G401.6 (cell line): ENCODE data around the gene SMYD3.

Experiments used
- FAIRE-seq: peaks from 2 replicates; lab custom pipeline; 2012; peaks lifted over from hg19 to GRCh38; lab: Jason Lieb, UNC

Gene SMYD3

GRCh38 chr1:246146804-246147523, 360.1 kb downstream of the SMYD3 start:
- no peak for FAIRE-seq

GRCh38 chr1:246145900-246146299, 361.2 kb downstream of the SMYD3 start:
- FAIRE-seq = no peak

GRCh38 chr1:246144931-246145330, 362.1 kb downstream of the SMYD3 start:
- no peak for FAIRE-seq

GRCh38 chr1:246142320-246142893, 364.7 kb downstream of the SMYD3 start:
- FAIRE-seq = no peak

GRCh38 chr1:246141306-246141705, 365.8 kb downstream of the SMYD3 start:
- FAIRE-seq = no peak

- FAIRE-seq = no peak
Observed at GRCh38 chr1:246139745-246140182, 367.3 kb downstream of the SMYD3 start.

- FAIRE-seq = no peak
Observed at GRCh38 chr1:246138781-246139180, 368.3 kb downstream of the SMYD3 start.

- no peak for FAIRE-seq
Observed at GRCh38 chr1:246136477-246136876, 370.6 kb downstream of the SMYD3 start.

- no peak for FAIRE-seq
Observed at GRCh38 chr1:246134789-246135188, 372.3 kb downstream of the SMYD3 start.

GRCh38 chr1:246131095-246131494, 376.0 kb downstream of the SMYD3 start:
- no peak for FAIRE-seq

GRCh38 chr1:246128494-246129069, 378.5 kb downstream of the SMYD3 start:
- FAIRE-seq = no peak

- peak; percentile 31 for FAIRE-seq
Observed at GRCh38 chr1:246126580-246126979, 380.5 kb downstream of the SMYD3 start.

- FAIRE-seq = no peak
Observed at GRCh38 chr1:246122071-246122470, 385.0 kb downstream of the SMYD3 start.

- FAIRE-seq = no peak
Observed at GRCh38 chr1:246121533-246121932, 385.5 kb downstream of the SMYD3 start.

- FAIRE-seq = peak; percentile 49
Observed at GRCh38 chr1:246117066-246117791, 389.9 kb downstream of the SMYD3 start.

- no peak for FAIRE-seq
Observed at GRCh38 chr1:246114369-246114768, 392.7 kb downstream of the SMYD3 start.

- FAIRE-seq = no peak
Observed at GRCh38 chr1:246113555-246114095, 393.5 kb downstream of the SMYD3 start.

GRCh38 chr1:246111570-246111969, 395.5 kb downstream of the SMYD3 start:
- FAIRE-seq = no peak

GRCh38 chr1:246110343-246111219, 396.5 kb downstream of the SMYD3 start:
- FAIRE-seq = no peak

- FAIRE-seq = no peak
Observed at GRCh38 chr1:246108278-246108925, 398.7 kb downstream of the SMYD3 start.
